ENCODE results near the gene S100A11.
"Not testable (repeated sequence)": the region's sequence is repeated elsewhere in the genome, so short reads cannot be mapped to it uniquely, and the experiment has no call there.

S100A11 gene

DNA sequence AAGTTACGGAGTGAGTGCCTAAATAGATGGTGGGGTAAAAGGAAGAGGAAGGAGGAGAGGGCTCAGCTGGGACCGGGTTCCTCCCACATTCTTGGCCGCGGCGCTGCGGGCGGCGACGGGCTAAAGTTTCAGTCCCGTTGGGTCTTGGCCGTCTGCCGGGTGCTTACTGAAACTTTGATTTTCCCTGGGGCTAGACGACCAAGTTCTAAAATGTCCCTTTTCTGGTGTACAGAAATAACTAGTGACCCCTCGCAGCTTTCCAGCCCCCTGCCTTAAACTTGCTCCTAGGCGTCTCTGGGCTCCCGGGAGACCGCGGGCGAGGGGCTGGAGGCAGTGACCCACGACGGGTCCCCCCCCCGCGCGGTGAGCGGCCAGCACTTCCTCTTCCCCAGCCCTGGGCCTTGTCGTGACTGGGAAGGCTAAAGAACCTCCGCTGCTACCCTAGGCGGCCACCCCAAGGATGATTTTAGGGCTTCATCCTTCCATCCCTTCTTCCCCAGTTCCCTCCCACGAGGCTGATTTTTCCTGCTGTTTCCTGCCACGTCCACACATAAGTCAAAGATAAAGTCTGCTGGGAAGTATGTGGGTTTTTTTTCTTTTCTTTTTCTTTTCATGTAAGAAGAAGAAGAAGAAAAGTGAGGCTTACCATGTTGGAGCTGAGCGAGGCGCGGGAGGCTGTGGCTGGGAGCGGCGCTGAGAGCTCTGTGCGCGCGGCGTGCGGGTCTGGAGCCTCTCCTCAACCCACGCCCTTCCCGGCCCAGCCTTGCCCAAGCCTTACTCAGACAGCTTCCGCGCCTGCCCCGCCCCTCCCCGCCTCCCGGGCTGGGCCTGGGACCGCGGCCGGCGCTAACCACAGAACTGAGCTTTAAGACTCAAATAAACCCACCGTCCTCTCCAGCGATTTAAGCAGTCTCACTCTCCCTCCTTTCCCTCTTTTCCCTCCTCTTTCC, at the start of gene S100A11:
S100A11 (minus strand) TSS at position 738 of the 950 bp plus-strand sequence; CDS start at position 649, 89 bp downstream.
- no peak for DNase-seq

DNA sequence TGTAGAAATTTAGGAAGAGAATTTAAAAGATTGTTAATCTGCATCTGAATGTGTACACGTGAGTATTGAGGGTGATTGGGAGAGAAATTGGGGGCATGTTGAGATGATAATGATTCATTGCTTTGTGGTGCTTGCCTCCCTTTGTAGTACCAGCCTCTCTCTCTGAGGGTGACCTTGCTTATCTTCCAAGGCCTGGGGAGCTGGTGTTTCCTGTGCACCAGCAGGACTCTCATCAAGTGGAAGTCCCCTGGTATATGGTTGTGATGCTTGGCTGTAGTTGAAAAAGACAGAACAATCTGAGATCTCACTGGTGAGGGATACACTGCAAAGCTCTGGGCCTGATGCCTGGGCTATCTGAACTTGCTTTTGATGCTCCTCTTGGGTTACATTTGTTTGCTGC, 48.0 kb upstream of the S100A11 start:
- no peak for DNase-seq

DNA sequence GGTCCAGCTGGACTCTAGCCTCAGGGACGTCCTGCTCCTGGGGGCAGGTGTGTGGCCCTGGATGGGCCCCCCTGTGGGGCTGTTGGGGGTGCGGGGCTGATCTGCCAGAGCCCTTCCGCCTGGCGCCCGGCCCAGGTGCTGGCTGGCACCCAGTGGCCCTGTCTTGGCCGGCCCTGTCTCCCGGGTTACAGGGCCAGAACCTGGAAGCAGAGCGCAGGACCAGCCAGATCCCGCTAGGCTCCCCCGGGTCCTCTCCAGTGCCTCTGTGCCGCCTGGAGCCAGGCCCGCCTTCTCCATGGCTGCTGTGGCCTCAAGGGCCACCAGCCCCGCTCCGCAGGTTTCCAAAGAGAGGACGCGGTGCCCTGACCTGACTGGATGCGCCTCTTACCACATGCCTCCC, 44.2 kb upstream of the S100A11 start:
- DNase-seq, result not testable (repeated sequence)

GRCh38 chr1:152080494-152080893, 43.7 kb upstream of the S100A11 start:
- DNase-seq, result not testable (repeated sequence)

DNA sequence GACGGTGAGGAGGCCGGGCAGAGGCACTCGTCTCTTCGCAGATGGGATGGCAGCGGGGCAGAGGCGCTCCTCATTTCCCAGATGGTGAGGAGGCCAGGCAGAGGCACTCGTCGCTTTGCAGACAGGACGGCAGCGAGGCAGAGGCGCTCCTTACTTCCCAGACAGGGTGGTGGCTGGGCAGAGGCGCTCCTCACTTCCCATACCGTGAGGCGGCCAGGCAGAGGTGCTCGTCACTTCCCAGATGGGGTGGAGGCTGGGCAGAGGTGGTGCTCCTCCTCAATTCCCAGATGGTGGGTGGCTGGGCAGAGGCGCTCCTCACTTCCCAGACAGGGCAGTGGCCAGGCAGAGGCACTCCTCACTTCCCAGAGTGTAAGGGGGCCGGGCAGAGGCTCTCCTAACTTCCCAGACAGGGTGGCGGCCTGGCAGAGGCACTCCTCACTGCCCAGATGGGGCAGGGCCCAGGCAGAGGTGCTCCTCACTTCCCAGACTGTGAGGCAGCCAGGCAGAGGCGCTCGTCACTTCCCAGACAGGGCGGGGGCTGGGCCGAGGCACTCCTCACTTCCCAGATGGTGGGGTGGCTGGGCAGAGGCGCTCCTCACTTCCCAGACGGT, 42.1 kb upstream of the S100A11 start:
- DNase-seq, result no peak

DNA sequence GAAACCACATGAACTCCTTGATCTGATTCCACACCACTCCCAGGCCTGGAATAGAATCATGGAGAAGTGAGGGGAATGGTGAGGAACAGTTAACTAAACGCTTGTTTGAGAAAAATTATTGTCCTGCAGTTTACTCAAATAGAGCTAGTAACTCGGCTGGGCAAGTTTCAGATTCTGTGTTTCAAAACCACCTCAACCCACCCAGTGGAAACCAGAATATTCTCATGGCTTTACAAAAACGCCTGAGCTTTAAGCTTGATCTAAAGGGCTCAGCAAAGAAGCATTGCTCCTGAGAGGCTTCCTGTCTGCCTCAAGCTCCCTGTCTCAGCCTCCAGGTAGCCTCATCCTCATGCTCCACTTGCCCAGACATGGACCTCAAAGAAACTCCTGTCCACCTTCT, 35.5 kb upstream of the S100A11 start:
- no peak for DNase-seq

GRCh38 chr1:152071123-152071522, 34.3 kb upstream of the S100A11 start:
- DNase-seq, result no peak

GRCh38 chr1:152067929-152068328, 31.1 kb upstream of the S100A11 start:
- no peak for DNase-seq

DNA sequence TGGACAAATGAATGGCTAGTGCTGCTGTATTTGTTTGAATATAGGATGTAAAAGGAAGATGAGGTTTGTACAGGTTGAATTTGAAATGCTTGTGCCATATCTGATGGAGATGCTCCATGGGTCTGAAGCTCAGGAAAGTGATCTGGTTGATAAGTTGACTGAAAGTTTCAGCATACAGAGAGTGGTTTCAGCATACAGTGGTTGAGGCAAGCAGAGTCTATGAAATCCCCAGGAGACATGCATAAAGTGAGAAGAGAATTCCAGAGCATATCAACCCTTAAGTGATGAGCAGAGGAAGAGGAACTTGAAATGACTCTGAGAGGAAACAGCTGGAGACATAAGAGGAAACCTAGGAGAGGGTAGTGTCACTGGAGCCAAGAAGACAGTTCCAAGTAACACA, 30.3 kb upstream of the S100A11 start:
- DNase-seq, result no peak

DNA sequence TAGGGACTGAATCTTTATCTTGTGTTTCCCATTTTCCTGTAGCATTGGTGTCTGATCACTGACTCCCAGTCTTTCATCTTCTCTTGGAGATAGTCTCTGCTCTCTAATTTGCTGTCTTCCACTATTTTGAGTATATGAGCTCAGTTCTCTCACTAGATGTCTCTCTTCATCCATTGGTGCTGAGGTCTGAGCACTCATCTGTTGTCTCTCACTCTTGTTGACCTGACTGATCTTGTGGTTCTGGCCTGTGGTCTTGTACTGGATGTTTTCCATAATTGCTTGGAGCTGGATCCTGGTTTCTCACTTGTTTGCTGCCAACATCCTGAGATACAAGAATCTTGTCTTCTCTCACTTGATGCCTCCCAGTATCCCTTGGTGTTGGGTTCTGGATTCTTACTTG, 25.1 kb upstream of the S100A11 start:
- no peak for DNase-seq

- no peak for DNase-seq
Observed at GRCh38 chr1:152053375-152053774, 16.6 kb upstream of the S100A11 start.

- no peak for DNase-seq
Observed at GRCh38 chr1:152052606-152053005, 15.8 kb upstream of the S100A11 start.

DNA sequence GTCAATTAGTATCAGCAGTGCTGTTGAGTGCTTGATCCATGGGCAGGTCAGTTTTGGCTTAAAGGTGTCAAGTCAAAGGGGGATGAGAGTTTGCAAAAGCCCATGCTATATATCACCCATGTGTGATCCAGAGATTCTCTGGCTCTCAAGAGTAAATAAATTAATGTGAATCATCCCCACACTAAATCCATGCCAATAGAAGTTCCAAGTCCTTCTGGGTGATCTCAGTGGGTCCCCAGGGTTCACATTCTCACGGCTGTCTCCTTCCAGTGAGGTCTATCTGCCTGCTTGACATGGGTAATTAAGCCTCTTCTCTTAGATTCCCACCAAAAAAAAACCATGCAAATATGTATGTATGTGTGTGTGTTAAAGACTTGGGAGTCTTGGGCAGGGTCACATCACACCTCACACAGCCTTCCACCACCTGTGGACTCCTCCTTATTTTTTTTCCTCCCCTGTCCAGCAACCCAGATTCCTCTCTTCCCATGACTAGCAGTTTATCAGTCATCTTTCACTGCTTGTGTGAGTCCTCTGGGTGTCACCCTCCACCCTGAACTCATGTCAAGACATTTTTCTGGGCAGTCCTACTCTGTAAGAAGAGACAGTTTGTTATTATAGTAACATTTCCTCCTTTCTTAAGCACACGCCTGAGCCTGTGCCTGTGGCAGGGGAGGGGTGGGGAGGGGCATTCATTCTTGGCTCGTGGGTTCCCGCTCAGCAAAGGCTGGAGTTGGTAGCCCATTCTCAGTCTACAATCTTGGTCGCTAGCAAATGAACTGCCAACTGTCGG, 14.3 kb upstream of the S100A11 start:
- DNase-seq, result no peak

- no peak for DNase-seq
Observed at GRCh38 chr1:152049291-152050083, 12.7 kb upstream of the S100A11 start.

DNA sequence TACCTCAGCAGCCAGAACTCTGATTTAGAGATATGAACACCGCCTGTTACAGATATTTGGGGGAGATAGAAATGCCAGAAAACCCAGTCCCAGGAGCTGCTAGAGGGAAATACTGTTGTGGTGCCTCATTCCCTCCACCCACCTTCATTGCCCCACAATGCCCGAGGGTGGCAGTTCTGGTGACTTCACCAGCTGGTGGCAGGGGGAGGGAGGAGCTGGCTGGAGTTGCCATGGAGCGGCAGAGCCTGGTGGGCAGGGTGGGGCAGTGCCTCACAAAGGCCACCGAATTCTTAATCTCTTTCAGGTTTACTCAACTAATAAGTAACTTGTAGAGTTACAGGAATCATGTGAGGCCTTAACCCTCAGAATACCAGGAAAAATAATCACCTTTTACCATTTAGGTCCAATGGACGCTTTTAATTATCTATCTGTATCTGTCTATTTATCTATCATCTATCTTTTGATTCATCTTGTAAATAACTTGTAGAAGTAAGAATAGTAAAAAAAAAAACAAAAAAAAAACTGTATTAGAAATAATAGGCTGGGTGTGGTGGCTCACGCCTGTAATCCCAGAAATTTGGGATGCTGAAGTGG, 11.7 kb upstream of the S100A11 start:
- DNase-seq, result no peak

GRCh38 chr1:152047730-152048415, 11.1 kb upstream of the S100A11 start:
- DNase-seq, result no peak

GRCh38 chr1:152047413-152047729, 10.6 kb upstream of the S100A11 start:
- DNase-seq, result no peak

DNA sequence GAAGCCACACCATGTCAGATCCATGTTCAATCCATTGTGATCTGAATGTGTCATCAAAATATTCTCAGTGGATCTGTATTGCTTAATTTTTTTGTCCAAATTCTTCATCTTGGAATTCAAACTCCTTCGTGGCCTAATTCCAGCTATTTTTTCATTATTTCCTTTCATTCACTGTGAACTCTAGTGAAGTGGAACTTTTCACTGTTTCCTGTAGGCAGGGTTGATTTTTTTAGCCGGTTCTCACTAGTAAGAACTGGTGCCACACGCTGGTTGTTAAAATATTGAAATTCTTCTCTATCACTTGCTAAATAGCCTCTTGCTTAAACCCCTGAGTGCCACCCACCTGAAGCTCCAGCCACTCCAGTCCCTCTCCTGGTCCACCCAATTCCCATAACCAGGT, 7.6 kb upstream of the S100A11 start:
- no peak for DNase-seq

- DNase-seq, result no peak
Observed at GRCh38 chr1:152043870-152044269, 7.1 kb upstream of the S100A11 start.

DNA sequence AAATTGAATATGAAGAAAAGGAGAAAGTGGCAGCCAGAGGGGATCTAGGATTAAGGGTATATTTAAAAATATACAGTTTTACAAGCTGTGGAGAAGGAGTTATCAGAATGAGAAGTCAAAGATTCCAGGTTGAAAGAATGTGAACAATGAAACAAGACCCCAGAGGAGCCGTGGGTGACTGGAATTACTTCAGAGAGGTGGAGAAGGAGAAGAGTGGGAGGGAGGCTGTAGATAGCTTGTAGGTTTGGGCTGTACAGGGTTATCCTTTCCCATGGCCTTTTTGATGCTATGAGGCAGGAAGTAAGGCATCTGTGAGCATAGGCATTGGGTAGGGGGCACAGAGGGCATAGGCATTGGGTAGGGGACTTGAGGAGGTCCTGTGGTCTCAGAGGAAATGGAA, 5.2 kb upstream of the S100A11 start:
- DNase-seq, result no peak

DNA sequence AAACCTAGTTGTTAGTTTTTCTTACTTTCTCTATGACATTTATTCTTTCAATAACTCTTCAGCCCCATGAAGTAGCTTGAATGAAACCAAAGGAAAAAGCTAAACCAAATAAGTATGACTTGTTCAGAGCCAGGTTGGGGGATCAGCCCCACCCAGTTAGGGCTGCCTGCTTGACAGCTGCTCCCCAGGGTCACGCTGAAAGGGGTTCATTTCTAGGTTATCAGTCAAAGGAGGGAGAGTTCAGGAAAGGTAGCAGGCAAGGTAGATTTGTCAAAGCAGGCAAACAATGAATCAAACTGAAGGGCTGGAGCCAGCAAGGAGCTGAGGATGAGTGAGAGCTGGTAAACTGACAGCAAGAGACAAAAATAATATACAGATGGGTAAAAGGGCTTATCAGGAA, 3.1 kb upstream of the S100A11 start:
- DNase-seq, result no peak

GRCh38 chr1:152039461-152039860, 2.7 kb upstream of the S100A11 start:
- no peak for DNase-seq

Data from cerebellar nuclear complex (tissue), 1 donor.